Right renal cortex interstitium (tissue), 3 donors: ENCODE data around the gene CSMD2. TPM values are rescaled to one million over a fixed set of nuclear protein-coding genes. Genes with fewer than 3 reads are reported as not detected.

Experiments
- DNase-seq, 3 donors: peaks; one replicate each; pipeline ENCODE4 v3.0.0-alpha.2; 2013; ENCODE audit warnings: low read depth in 3 of 3, low spot score in 2 of 3
- polyA plus RNA-seq, 3 donors: library from polyadenylated mRNA; unstranded; fragments of 120-200 nt; gene quantifications; one replicate each; pipeline ENCODE4 v1.2.1, GENCODE V29; 2013; ENCODE audit not compliant: insufficient read length in 3 of 3

The CSMD2 gene
- polyA plus RNA-seq, 3 donors = 0.78 to 1.1 (median 0.92) TPM

DNA sequence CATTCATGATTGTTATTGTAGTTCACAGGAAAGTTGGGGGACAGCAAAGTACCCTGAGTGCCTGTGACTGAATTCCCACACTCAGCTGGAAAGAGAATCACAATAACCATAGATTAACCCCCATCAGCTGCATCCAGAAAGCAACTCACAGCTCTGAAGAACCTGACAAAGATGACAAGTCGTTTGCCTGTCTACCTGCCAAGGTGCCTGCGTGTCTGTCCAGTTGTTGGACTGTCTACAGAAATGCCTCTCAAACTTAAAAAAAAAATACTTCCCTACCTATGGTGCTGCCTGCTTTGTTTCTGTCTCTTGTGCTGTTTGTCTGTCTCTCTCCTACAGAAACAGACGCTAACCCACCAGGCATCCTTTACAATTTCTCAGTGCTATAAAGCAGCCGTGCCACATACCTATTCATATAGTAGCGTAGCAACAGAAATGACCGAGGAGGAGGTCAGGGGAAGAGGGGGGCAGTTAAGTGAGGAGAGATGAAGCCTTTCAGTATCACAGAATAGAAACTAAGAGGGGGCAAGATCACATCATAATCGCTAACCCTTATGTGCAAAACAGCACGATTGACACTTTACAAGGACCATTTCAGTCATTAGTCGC, 455.8 kb downstream of the CSMD2 start:
- no peak for DNase-seq

DNA sequence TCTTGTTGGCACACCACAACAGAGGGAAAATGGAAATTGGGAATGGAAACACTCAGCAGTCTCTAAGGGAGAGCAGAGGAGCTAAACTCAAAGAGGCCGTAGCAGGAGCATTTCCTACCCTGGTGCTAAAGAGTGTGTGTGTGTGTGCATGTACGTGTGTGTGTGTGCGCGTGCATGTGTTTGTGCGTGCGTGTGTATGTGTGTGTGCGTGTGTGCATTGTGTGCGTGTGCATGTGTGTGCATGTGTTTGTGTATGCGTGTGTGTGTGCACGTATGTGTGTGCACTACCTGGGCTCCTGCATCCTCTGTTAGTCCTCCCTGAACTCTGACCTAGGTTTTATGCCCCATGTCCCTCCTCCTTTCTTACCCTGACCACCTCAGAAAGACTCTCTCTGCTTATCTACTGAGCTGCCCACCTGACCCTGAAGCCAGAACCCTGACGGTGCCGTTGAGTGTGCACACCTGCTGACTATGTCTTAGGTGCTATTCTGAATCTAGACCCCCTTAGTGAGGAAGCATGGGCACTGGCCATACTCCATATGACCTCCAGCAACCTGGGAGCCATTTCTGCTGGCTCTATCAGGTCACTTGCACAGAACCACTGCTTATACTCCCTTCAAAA, 458.3 kb downstream of the CSMD2 start:
- no peak for DNase-seq

DNA sequence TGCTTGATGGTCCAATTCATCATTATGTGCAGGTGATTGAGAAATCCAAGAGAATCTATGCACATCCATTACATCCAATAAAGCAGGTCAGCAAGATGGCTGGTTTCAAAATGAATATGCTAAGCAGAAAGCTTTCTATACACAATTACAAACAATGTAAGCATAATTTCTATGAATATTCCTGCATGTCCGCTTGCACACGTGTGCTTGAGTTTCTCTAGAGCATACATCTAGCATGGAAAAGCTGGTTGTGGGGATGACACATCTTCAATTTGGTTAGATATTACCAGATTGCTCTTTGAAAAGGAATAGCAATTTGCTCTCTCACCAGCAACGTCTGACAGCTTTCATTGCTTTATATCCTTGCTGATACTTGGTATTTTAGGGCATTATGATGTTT, 461.6 kb downstream of the CSMD2 start:
- no peak for DNase-seq

DNA sequence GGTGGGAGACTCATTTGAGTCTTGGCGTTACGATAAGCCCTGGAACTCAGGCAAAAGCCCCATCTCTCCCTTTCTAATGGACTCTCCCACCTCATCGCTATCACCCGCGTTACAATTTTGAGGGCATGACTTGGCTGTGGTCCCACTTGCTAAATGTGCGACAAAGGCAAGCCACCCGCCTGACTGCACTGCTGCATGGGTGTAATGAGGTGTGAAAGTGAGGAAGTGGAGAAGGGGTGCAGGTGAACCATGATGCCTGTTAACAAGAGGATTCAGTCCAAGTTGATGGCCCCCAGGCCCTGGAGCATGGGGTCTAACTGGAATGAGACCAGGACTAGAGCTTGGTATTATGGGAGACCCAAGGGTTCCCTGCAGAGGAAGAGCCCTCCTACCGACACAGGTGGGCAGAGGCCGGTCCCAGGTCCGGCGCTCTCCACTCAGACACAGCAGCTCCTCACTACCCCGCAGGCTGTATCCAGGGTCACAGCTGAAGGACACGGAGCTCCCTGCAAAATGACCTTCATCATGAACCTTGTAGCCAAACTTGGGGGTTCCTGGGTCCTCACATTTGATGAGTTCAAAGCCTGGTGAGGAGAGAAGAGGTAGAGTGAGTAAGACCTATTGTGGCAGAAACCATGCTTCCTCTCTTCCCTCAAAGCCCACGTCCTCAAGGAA, 466.5 kb downstream of the CSMD2 start:
- DNase-seq = no peak

DNA sequence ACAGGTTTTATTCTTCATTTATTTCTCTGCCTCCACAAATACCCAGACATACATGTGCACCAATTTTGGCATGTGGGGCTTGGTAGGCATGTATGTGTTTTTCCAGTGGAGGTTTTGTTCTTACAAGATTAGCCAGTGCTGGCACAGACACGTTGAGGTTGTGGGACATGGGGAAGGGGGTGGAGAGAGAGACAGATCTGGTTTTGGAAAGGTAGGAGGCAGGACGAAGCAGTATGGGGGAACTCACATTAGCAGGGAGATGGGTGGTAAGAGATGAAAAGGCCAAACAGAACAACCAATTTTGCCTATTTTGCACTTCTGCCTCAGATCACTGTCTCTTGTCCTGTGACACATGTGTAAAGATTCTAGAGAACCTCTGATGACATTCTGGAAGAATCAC, 467.2 kb downstream of the CSMD2 start:
- no peak for DNase-seq

DNA sequence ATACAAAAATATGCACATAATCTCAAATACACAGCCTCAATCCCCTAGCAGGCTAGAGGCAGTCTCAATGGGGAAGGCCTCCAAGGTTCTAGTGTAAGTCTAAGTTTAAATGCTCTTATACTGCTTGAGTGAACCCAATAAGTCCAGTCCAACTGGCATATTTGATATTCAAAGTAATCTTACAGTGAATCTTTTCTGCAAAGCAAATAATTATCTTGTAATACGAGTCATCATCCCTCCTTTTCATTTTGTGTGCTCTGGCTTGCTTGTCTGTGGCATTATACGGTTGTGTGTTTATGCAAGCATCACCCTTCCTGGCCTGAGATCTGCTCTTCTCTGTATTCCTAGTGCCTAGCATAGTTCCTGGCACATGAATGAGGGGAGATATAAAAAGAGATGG, 468.1 kb downstream of the CSMD2 start:
- no peak for DNase-seq

DNA sequence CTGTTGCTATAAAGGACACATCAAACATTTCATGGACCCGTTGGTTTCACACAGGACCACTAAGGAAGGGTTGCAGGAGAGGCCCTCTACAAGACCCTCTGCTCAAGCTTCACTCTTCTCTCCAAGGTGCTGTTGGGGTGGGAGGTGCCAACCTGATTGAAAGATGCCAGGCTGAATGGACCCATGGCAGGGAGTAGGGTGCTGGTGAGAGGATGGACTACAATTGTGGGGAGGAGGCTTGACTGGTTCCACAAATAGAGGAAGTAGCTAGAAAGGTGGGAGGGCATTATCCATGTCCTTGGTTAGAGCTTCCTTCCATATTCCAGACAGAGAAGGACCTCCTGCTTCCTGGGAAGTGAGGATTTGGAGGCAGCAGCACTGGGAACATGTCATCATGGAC, 468.7 kb downstream of the CSMD2 start:
- no peak for DNase-seq

DNA sequence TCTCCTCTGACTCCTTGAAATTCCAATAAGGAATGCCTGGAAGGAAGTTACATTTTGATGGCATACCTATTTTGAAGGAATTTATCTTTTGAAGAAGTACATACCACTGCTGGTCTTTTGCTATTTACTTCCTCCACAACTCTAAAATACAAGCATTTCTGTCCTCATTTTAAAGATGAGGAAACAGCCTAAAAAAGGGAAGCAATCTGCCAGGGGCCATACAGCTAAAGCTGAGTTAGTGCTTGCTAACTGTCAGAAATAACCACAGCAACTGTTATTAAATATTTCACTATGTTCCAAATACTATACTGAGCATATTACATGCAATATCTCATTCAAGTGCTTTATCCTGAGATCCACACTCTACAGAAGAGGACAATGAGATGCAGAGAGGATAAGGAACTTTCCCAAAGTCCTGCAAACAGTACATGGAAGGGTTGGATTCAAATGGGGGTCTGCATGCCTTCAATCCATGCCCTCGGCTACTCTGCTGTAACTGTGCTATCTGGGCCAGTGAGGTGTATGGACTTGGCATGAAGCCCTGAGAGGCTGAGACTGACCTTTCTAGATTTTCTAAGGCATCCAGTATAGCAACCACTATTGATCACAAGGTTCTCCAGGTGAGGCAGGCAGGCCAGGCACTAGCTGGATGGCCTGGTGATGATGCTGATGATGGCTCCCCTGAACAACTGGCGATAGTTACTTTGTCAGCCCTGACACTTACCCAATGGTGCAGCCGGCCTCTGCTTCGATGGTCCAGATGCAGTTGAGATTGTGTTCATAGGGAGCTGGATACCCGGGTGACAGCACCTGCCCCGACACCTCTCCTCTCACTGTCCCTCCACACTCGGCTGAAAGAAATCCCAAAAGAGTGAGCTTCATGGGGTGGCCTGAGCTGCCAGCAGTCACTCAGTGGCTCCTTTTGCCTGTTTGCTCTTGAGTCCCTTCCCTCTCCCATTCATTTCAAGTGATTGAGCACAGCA, 472.5 kb downstream of the CSMD2 start:
- no peak for DNase-seq

DNA sequence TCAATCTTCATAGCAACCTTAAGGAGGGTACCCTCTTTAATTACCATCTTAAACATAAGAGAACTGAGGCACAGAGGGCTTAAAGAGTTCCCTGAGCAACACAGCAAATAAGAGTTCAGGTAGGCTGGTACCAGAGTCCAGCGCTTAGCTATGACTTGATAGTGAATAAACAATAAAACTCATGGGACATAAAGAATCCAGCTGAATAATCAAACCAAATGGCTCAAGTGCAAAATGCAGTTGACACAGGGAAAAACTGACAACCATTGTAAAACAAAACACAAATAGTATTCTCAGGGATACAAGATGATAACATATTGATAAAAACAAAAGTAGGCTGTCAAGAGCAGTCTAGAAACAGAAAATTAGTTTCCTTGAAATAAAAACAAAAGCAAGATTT, 478.0 kb downstream of the CSMD2 start:
- no peak for DNase-seq

DNA sequence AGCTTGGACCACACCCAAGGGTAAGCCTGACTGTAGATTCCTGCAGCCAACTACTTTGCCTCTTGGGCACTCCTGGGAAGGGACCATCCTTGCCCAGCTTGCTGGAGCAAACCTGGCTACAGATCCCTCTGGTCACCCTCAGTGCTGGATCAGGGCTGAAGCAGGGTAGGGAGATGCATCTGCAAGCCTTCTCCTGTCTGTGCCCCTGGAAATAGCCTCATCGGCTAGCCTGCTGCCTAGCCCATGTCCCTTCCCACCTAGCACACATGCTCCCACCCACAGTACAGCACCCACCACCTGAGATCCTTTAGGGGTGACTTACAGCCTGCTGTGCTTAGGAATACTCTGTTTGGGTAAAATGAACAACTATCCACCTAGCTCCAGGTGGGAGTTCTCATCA, 478.5 kb downstream of the CSMD2 start:
- DNase-seq = no peak

DNA sequence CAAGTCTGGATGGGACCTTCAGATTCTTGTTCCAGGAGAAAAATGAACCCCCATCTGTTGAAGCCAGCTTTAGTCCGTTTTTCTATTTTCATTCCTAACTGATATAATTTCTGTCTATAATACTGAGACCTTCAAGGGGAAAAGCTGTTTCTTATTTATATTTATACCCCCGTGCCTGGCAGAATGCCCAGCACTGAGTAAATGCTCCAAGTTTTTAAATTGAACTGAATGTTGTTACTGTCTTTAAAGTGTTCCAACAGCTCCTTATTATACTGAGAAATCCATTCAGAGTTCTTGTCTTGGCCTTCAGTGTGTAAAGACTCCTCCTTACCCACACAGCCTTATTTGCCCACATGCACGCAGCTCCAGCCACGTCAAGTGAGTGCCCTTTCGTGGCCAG, 479.8 kb downstream of the CSMD2 start:
- no peak for DNase-seq

DNA sequence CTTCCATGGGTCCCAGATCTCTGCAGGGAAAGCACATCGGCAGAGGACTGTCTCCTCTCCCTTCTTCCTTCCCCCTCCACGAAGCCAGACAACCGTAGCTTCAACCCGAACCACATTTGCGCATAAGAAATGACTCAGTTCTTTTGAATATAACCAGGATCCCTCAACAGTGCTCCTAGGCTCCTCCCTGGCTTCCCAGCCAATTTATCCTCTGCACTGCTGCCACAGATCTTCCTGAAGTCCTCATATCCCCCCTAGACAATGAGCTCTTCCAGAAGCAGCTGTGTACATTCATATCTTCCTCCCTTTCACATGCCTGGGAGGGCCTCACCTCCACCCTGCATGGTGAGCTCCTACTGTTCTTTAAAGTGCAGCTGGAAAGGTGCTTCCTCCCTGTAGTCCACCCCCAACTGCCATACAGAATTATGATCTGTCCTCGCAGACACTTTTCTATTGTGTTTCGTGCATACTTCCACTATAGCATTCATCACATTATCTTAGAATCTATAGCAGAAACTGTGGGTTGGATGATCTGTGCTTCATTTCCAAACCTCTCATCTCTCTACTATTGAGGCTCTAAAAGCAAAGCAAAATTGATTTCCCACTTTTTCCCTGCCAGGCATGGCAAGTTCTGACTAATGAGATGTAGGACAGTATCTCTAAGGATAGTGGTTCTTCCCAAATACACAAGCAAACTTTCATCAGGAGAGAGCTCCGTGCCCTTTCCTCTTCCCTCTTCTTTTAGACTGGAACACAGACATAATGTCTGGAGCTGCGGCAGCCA, 480.4 kb downstream of the CSMD2 start:
- no peak for DNase-seq

DNA sequence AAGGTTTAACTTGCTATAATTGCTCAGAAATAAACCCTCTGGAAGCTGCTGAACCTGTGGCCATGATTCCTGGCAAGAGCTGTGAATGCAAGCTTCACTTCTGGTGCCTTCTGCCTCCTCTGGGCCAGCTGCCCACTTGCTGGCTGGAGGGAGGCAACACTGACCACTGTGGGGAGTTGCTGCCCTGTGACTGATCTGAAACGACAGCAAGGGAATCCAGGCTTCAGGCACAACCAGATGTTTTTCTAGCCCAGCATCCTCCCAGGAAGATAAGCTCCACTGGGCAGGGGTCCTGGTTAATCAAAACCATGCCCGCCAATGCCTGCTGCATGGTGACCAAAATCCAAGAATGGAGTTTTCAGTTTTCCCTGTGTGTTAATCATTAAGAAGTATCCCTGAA, 481.1 kb downstream of the CSMD2 start:
- DNase-seq = no peak

DNA sequence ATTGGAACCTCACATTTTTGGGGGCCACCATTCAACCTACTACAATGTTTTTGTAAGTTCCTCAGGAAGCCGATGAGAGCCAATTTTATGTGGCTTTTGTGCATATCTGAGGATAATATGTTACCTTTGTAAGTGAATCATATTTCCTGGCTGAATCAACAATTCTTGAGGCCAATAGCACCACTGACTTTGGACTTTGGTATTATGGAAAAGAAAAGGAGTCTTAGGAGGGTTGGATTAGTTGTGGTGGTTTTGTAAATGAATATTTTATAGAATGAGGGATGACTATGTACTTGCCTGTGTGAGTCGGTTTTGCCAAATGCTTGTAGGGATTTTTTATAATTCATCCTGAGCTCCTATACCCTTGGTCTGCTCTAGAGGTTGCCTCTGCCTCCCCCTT, 482.7 kb downstream of the CSMD2 start:
- no peak for DNase-seq

DNA sequence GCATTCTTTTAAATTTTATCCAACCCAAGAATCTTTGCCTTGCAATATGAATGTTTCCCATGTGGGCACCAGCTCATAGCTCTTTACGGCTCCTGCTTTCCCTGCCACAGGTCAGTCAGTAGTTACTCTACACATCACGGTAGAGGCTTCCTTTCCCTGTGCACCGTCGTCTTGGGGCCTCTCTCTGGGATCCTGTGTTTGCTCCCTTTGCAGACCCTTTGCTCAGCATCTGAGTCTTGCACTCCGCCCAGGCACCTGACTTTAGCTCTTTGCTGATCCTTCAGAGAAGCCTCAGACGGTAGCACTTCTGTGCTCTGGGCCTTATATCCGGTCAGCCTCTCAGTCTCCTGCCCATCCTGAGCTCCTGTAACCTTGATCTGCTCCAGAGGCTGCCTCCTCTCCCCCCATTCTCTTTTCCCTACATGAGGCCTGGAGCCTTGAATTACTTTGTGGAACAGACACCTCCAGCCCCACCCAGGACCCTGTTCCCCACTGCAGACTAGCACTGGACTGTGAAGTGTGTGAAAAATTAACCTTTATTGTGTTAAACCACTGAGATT, 484.7 kb downstream of the CSMD2 start:
- no peak for DNase-seq

DNA sequence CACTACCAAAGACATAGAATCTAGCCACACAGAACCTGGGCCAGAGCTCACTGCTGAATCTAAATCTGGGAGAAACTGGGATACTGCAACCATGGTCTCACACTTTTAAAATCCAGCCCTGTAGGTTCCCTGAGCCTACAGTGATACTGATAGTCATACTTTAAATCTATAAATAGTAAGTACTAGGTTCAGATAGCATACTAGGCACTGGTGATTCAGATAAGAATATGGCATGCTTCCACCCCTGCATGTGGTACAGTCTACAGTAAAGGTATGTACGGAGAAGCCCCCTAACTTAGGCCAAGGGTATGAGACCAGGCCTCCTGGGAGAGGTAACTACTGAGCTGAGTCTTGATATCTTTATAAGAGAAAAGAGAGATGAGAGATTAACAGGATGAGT, 494.5 kb downstream of the CSMD2 start:
- no peak for DNase-seq

DNA sequence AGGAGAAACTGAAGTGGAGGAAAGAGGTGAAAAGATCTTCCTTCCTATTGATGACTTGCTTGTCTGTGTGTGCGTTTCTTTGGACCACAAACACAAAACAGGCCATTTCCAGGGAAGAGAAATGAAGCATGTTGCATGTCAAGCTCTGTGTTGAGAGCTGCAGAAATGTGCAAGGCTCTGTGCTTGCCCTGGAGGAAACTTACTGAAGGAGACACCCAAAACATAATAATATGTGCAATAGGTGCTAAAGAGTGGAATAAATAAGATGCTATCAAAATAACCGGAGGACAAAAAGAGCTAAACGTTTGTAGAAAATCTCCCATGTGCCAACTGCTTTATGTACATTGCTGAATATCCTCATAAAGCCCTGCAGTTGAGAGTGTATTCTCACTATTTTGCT, 496.3 kb downstream of the CSMD2 start:
- no peak for DNase-seq

DNA sequence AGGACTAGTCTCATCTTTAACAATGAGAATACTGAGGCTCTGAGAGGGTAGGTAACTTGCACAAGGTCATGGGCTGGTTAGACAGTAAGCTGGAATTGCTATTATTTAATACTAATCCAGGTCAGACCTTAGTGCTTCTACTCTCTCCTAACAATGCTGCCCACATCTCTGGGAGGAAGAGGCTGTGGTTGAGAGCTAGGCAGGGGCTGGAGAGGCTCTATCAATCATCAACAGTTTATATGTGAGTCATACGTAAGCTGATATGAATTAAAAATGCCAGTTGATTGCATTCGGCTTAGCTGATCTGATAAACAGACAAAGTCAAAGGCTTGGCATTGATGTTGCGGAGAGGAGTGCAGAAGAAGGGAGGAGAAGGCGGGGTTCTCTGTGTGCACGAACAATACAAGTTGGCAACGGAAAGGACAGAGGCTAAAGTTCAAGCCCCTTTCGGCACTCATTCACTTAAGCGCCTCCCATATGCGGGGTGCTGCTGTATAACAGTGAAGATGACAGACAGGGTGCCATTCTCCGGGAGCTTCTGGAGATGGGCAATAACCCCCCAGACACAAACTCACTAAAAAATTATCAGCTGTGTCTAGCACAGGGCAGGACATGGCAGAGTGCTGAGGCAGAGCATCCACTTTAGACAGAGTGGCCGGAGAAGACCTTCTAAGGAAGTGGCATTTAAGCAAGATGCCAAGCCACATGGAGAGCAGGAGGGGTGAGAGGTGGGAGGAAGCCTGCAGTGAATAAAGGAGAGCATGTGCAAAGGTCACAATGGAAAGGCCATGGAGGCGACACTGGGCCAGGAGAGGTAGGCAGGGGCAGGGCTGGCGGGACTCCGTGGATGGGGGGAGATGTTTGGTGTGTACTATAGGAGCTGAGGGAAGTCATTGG, 497.4 kb downstream of the CSMD2 start:
- no peak for DNase-seq

DNA sequence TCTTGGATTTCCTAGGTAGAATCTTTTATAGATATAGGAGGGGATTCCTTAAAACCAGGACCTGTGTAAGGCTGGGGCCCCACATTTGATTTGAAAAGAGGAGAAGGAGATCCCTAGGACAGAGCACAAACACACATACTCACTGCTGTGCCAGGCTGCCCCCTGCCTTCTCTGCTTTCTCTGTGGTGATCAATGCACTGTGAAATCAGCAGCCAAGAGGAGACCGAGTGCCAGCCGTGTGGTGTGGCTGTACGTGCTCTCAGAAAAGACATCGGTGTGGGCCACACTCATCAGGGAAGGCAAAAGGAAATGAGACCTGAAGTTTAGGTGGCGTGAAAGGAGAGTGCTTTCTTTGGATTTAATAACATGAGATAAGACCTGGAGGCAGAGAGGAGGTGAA, 498.4 kb downstream of the CSMD2 start:
- no peak for DNase-seq
